ENCODE data around the gene DCBLD1. TPM values are rescaled to one million over a fixed set of nuclear protein-coding genes. Genes with fewer than 3 reads are reported as not detected.
"Not testable (repeated sequence)": the region's sequence is repeated elsewhere in the genome, so short reads cannot be mapped to it uniquely, and the experiment has no call there.

Gene DCBLD1
- total RNA-seq, 4 donors from 2014 or later, result 19.8 to 35.0 (median 27.8) TPM

DNA sequence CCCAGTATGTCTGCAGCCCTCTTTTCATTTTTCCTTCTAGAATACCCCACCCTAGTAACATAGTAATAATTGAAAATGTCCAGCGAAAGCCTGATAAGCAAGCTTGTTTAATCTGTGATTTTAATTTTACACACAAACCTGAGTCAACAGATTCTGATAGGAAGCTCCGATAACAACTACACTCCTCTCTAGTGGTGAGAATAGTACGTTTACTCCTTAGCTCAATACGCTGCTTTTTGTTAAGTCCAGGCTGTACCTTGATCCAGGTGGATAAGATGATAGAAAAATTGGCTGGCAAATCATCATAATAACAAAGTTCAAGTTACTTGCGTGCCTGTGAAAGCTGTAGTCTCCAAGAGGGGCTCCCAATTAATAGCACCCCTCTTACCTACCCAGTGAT, 25.5 kb upstream of the DCBLD1 start:
- Histone ChIP-seq H3K4me3 (no peak overlapping the region), H3K9me3 (no peaks in the 10 kb centered on the region), H3K4me1 (peaks cover 0 to 6% (median 0%) of the 10 kb centered on the region in 4 donors), H3K27ac (peak overlapping the region in 2 of 4 donors; percentile 41 to 54), H3K27me3 (no peaks in the 10 kb centered on the region), H3K36me3 (no peaks in the 10 kb centered on the region)
- DNase-seq, result no peak
- TF ChIP-seq, protein P1, sequence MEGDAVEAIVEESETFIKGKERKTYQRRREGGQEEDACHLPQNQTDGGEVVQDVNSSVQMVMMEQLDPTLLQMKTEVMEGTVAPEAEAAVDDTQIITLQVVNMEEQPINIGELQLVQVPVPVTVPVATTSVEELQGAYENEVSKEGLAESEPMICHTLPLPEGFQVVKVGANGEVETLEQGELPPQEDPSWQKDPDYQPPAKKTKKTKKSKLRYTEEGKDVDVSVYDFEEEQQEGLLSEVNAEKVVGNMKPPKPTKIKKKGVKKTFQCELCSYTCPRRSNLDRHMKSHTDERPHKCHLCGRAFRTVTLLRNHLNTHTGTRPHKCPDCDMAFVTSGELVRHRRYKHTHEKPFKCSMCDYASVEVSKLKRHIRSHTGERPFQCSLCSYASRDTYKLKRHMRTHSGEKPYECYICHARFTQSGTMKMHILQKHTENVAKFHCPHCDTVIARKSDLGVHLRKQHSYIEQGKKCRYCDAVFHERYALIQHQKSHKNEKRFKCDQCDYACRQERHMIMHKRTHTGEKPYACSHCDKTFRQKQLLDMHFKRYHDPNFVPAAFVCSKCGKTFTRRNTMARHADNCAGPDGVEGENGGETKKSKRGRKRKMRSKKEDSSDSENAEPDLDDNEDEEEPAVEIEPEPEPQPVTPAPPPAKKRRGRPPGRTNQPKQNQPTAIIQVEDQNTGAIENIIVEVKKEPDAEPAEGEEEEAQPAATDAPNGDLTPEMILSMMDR (IDR thresholded peaks at IDR 0.05), result peak in 2 of 6 experiments; percentile 18 to 22
- TF ChIP-seq POLR2A (IDR thresholded peaks at IDR 0.05), result no peak

DNA sequence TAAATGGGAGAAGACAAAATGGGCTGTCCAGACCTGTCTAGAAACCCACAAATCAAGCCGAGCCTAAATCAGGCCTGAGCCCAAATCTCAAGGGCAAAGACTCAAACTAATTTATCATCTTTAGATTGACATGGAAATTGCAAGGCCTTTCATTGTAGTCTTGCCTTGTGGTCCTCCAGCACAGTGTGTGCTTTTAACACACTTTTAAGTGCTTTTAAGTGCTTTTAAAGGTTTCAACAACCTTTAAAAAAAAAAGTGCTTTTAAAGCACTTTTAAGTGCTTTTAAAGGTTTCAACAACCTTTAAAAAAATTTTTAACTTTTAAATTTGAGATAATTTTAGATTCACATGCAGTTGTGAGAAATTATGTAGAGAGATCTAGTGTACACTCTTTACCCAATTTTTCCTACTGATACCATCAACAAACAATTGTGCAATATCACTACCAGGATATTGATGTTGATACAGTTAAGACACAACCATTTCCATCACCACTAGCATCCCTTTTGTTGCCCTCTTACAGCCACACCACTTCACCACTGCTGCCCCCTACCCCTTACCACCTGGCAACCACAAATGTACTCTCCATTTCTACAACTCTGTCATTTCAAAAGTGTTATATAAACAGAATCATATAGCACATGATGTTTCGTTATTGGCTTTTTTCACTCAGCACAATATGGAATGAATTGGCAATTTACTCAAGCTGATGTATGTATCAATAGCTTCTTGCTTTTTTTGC, 23.1 kb upstream of the DCBLD1 start:
- Histone ChIP-seq H3K4me1 (peaks cover 0 to 4% (median 0%) of the 10 kb centered on the region in 4 donors), H3K36me3 (no peaks in the 10 kb centered on the region), H3K9me3 (no peaks in the 10 kb centered on the region), H3K27ac (no peak overlapping the region), H3K27me3 (no peaks in the 10 kb centered on the region), H3K4me3 (no peak overlapping the region)
- DNase-seq, result no peak
- TF ChIP-seq POLR2A (IDR thresholded peaks at IDR 0.05), result no peak
- TF ChIP-seq, protein P1 (IDR thresholded peaks at IDR 0.05), result no peak

DNA sequence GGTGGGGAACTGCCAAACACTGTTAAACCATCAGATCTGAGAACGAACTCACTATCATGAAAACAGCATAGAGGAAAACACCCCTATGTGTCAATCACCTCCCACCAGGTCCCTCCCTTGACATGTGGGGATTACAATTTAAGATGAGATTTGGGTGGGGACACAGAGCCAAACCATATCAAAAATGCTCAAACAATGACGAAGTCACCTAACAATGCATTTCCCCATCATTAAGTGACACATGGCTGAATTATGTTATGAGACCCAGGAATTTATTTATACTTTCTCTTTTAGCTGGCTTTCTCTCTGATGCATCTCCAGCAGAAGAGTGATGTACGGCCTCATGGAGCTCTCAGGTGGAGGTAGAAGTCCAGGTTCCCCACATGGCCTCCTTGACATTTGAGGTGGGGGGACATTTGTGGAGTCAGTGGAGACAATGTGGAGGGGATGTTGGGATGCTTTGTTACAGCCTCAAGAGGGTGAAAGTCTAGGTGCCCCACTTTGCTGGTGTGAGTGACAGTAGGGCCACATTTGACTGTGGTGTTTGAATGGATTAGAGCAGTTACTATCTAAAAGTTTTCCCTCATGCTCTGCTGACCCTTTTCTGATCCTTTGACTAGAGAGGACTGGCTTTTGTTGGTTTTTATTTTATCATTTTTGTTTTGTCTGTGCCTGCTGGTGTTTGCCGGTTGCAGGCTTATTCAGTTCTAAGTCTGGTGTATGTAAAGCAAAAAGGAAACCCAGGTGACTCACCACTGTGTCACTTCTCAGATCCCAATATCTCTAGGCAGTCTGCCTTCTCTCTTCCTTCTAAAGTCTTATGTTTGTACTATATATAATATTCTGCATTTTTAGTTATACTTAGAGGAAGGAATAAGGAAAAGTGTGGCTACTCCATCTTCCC, 18.5 kb upstream of the DCBLD1 start:
- no peaks in the 10 kb centered on the region for H3K27me3 ChIP-seq
- no peaks in the 10 kb centered on the region for H3K4me1 ChIP-seq
- no peaks in the 10 kb centered on the region for H3K36me3 ChIP-seq
- no peak for TF ChIP-seq POLR2A (IDR thresholded peaks at IDR 0.05)
- TF ChIP-seq, protein P1 (IDR thresholded peaks at IDR 0.05), result no peak
- no peaks in the 10 kb centered on the region for H3K9me3 ChIP-seq
- DNase-seq, result no peak
- H3K27ac ChIP-seq, result no peak overlapping the region
- H3K4me3 ChIP-seq, result no peak overlapping the region

DNA sequence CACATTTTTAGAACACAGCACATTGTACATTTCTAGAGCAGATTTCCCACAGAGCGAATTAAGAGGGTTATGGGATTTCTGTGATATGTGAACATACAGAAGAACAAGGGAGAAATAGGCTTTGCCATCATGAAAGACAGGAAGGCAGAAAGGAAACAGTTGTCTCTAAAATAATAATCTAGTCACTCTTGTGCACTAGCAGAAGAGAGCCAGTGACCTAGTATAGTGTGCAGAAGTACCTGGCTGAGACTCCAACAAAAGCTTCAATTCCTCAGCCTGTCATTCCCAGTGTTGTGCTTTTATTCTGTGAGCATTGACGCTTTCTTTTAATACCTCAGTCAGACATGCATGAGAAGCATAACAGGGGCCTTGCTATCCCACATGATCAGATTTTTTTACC, 17.8 kb upstream of the DCBLD1 start:
- Histone ChIP-seq H3K4me3 (no peak overlapping the region), H3K27me3 (no peaks in the 10 kb centered on the region)

DNA sequence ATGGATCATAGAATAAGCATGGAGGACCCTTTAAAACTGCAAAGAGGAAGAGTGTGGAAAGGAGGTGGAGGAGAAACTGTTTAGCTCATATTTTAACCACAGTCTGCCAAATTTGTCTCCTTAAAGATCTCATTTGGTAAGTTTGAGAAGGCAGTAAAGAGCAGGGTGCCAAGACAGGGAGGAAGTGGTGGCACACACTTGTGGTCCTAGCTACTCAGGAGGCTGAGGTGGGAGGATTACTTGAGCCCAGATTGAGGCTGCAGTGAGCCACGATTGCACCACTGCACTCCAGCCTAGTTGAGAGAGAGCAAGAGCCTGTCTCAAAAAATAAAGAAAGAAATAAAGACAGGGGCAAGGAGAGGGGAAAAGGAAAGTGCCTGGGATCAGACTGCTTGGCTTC, 16.8 kb upstream of the DCBLD1 start:
- Histone ChIP-seq H3K36me3 (no peaks in the 10 kb centered on the region), H3K27me3 (no peaks in the 10 kb centered on the region), H3K27ac (no peak overlapping the region), H3K9me3 (no peaks in the 10 kb centered on the region), H3K4me3 (no peak overlapping the region), H3K4me1 (no peaks in the 10 kb centered on the region)
- no peak for DNase-seq
- TF ChIP-seq, protein P1 (IDR thresholded peaks at IDR 0.05), result no peak
- TF ChIP-seq POLR2A (IDR thresholded peaks at IDR 0.05), result no peak

More for the DNA sequence above, 17.8 kb upstream of the DCBLD1 start:
- H3K27ac ChIP-seq, result no peak overlapping the region
- no peak for DNase-seq
- no peaks in the 10 kb centered on the region for H3K4me1 ChIP-seq
- no peaks in the 10 kb centered on the region for H3K9me3 ChIP-seq
- no peaks in the 10 kb centered on the region for H3K36me3 ChIP-seq
- TF ChIP-seq POLR2A (IDR thresholded peaks at IDR 0.05), result no peak

DNA sequence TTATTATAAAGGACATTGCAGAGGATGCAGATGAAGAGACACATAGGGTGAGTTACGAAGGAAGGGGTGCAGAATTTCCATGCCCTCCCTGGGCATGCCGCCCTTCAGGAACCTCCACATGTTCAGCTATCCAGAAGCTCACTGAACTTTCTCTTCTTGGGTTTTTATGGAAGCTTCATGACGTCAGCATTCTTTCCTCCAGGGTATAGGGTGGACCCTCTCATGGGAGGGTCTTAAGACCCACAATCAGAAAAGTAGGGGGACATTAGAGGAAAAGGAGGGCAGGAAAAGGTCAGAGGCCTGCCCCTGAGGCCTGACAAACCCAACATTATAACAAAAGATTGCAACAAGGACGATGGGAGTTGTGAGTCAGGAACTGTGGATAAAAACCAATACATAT, 14.6 kb upstream of the DCBLD1 start:
- Histone ChIP-seq H3K36me3 (no peaks in the 10 kb centered on the region), H3K27ac (no peak overlapping the region), H3K4me3 (no peak overlapping the region), H3K9me3 (no peaks in the 10 kb centered on the region), H3K27me3 (no peaks in the 10 kb centered on the region), H3K4me1 (no peaks in the 10 kb centered on the region)
- TF ChIP-seq, protein P1 (IDR thresholded peaks at IDR 0.05), result no peak
- no peak for TF ChIP-seq POLR2A (IDR thresholded peaks at IDR 0.05)
- DNase-seq, result no peak

DNA sequence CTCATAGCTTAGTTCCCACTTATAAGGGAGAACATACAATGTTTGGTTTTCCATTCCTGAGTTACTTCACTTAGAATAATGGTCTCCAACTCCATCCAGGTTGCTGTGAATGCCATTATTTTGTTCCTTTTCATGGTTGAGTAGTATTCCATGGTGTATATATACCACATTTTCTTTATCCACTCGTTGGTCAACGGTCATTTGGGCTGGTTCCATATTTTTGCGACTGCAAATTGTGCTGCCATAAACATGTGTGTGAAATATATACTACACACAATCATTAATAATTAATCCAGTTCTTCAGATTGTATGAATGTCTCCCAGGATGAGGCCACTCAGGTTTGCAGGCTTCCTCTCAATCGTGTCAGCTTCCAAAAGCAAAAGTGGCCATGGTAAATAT, 13.9 kb upstream of the DCBLD1 start:
- not testable (repeated sequence) for H3K36me3 ChIP-seq, H3K27me3 ChIP-seq, H3K9me3 ChIP-seq, H3K27ac ChIP-seq, H3K4me1 ChIP-seq, H3K4me3 ChIP-seq, DNase-seq

Data from Peyer's patch (tissue), 4 donors.